ENCODE data around the gene KRT73.

Gene KRT73

DNA sequence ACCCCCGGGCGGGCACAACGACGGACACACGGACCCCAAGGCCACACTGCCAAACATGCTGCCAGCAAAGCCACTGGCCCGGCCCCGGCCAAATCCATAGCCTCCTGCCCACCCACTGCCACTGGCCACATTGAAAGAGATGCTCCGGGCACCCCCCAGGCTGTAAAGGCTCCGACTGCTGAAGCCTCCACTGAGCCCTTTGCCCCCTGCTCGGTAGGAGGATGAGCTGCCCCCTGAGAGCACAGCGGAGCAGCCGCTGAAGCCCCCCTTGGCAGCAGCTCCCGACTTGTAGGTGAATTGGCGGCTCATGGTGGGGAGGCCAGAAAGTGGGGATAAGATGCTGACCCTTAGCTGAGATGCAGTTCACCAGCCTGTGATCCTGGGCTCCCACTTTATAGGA is at the start of gene KRT73:
Gene KRT73, minus strand, starts transcription at position 344 of the 400 bp plus-strand sequence. Its CDS starts 35 bp downstream, at position 309.
- Mint-ChIP-seq H3K27me3 (peaks cover 7% of the 10 kb centered on the region), H3K9me3 (no peaks in the 10 kb centered on the region), H3K4me3 (no peak within 1 kb of the TSS), H3K36me3 (ENCODE audit: low read depth) (no peaks in the 10 kb centered on the region), H3K4me1 (ENCODE audit: low read depth) (peaks cover 23% of the 10 kb centered on the region), H3K27ac (no peak within 1 kb of the TSS)
- intact Hi-C loops (cut with micrococcal nuclease) = no loop called here

DNA sequence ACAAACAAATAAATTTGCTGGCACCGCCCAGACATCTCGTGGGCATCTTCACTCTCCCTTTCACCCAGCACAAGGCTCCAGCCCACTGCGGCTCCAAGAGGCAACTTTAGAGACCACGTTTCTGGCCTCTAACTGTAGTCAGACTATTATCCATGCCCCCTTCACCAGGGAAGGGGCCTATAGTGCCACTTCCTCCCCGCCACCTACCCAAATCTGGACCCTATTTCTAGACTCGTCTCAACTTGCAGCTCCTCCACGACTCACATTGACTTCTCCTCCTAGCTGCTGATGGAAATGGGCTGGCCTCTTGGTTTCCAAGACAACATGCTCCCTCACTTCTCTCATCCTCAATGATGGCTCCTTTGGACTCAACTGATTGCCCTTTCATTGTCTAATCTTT is 49.6 kb upstream of the KRT73 start:
- Mint-ChIP-seq H3K27me3 (peaks cover 2% of the 10 kb centered on the region), H3K36me3 (ENCODE audit: low read depth) (no peaks in the 10 kb centered on the region), H3K9me3 (no peaks in the 10 kb centered on the region), H3K4me3 (no peak overlapping the region), H3K4me1 (ENCODE audit: low read depth) (no peaks in the 10 kb centered on the region), H3K27ac (no peak overlapping the region)
- intact Hi-C loops (cut with micrococcal nuclease) = no loop called here

GRCh38 chr12:52667509-52667908 is 49.1 kb upstream of the KRT73 start:
- Mint-ChIP-seq H3K27ac (no peak overlapping the region), H3K9me3 (no peaks in the 10 kb centered on the region), H3K4me3 (no peak overlapping the region), H3K36me3 (ENCODE audit: low read depth) (no peaks in the 10 kb centered on the region), H3K27me3 (peaks cover 2% of the 10 kb centered on the region), H3K4me1 (ENCODE audit: low read depth) (no peaks in the 10 kb centered on the region)
- intact Hi-C loops (cut with micrococcal nuclease) = no loop called here

GRCh38 chr12:52666471-52666870 is 48.1 kb upstream of the KRT73 start:
- Mint-ChIP-seq H3K9me3 (no peaks in the 10 kb centered on the region), H3K27me3 (peaks cover 2% of the 10 kb centered on the region), H3K36me3 (ENCODE audit: low read depth) (no peaks in the 10 kb centered on the region), H3K27ac (no peak overlapping the region), H3K4me1 (ENCODE audit: low read depth) (no peaks in the 10 kb centered on the region), H3K4me3 (no peak overlapping the region)
- intact Hi-C loops (cut with micrococcal nuclease) = no loop called here

GRCh38 chr12:52663420-52663819 is 45.1 kb upstream of the KRT73 start:
- H3K9me3 Mint-ChIP-seq = no peaks in the 10 kb centered on the region
- intact Hi-C loops (cut with micrococcal nuclease) = no loop called here
- H3K4me1 Mint-ChIP-seq (ENCODE audit: low read depth) = no peaks in the 10 kb centered on the region

DNA sequence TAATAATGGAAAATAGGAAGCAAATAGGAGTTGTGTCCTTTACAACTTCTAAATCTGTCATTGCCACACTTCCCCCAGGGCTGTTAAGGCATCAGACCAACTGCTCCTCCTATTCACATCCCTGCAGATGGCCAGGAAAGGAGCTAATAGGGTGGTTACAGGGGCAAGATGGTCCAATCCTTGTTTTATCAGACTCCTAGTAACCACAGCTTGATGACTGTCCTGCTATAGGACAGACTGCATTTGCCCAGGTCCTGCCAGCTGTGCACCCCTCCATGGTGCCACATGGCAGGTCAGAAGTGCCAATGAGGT is 44.5 kb upstream of the KRT73 start:
- no peaks in the 10 kb centered on the region for H3K9me3 Mint-ChIP-seq
- no peaks in the 10 kb centered on the region for H3K36me3 Mint-ChIP-seq (ENCODE audit: low read depth)
- H3K4me3 Mint-ChIP-seq = no peak overlapping the region
- no peak overlapping the region for H3K27ac Mint-ChIP-seq
- H3K27me3 Mint-ChIP-seq = peaks cover 2% of the 10 kb centered on the region
- H3K4me1 Mint-ChIP-seq (ENCODE audit: low read depth) = no peaks in the 10 kb centered on the region
- intact Hi-C loops (cut with micrococcal nuclease) = no loop called here

More at GRCh38 chr12:52663420-52663819, 45.1 kb upstream of the KRT73 start:
- Mint-ChIP-seq H3K27ac (no peak overlapping the region), H3K4me3 (no peak overlapping the region), H3K27me3 (no peaks in the 10 kb centered on the region), H3K36me3 (ENCODE audit: low read depth) (no peaks in the 10 kb centered on the region)

DNA sequence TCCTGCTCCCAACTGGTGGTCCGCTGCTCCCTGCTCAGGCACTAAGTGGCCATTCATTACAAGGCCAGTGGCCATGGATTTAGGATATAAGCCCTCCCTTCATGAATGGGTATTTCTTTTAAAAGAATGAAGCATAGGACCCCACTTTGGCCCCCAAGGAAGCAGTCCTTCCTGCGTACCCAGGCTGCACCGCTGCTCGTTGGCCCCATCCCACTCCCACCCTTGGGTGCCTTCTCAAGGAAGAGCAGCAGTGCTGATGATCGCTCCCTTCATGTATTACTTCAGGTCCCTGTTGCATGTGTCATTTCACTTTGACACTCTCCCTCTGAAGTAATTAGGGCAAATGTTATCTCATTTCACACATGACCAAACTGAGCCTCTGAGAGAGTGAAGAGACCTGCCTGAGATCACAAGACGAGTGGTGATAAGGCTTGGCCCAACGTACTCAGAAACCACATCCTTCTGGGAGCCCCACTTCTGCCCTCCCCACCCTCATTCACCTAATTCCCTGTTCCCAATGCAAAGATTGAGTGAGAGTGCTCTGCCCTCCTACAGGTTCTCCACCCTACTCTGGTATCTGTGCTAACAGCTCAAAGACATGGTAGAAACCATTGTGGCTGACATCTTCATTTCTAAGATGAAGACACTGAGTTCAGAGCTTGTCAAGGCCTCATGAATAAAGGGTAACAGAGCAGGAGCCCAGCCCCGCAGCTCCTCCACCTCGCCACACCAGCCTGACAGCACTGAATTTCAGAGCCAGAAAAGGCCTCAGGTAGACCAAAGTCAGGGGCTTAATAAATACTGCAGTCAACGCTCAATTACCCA is 43.9 kb upstream of the KRT73 start:
- Mint-ChIP-seq H3K27ac (no peak overlapping the region), H3K4me1 (ENCODE audit: low read depth) (no peaks in the 10 kb centered on the region), H3K36me3 (ENCODE audit: low read depth) (no peaks in the 10 kb centered on the region), H3K4me3 (no peak overlapping the region), H3K27me3 (peaks cover 2% of the 10 kb centered on the region), H3K9me3 (no peaks in the 10 kb centered on the region)
- intact Hi-C loops (cut with micrococcal nuclease) = no loop called here

DNA sequence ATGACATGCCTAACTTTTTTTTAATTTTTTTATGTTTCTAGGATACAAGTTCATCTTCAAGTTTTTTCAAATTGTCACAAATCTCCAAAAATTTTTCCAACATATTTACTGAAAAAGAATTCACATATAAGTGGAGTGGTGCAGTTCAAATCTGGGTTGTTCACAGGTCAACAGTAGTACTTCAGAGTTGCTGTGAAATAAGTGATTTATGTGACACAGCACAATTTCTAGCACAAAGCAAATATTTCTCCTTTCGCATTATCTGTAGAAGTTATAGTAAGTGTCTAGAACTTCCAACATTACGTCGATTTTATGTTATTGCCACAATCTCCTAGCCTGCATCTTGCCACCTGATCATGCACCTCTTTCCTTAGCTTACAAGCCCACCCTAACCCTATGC is 43.3 kb upstream of the KRT73 start:
- no peak overlapping the region for H3K27ac Mint-ChIP-seq
- intact Hi-C loops (cut with micrococcal nuclease) = no loop called here
- peaks cover 2% of the 10 kb centered on the region for H3K27me3 Mint-ChIP-seq
- H3K4me3 Mint-ChIP-seq = no peak overlapping the region
- no peaks in the 10 kb centered on the region for H3K4me1 Mint-ChIP-seq (ENCODE audit: low read depth)
- H3K36me3 Mint-ChIP-seq (ENCODE audit: low read depth) = no peaks in the 10 kb centered on the region
- no peaks in the 10 kb centered on the region for H3K9me3 Mint-ChIP-seq

GRCh38 chr12:52660934-52661499 is 42.7 kb upstream of the KRT73 start:
- peaks cover 2% of the 10 kb centered on the region for H3K27me3 Mint-ChIP-seq
- H3K9me3 Mint-ChIP-seq = no peaks in the 10 kb centered on the region
- H3K4me1 Mint-ChIP-seq (ENCODE audit: low read depth) = no peaks in the 10 kb centered on the region
- intact Hi-C loops (cut with micrococcal nuclease) = no loop called here
- H3K4me3 Mint-ChIP-seq = no peak overlapping the region
- H3K27ac Mint-ChIP-seq = no peak overlapping the region
- H3K36me3 Mint-ChIP-seq (ENCODE audit: low read depth) = no peaks in the 10 kb centered on the region

GRCh38 chr12:52659951-52660350 is 41.6 kb upstream of the KRT73 start:
- no peaks in the 10 kb centered on the region for H3K4me1 Mint-ChIP-seq (ENCODE audit: low read depth)
- H3K36me3 Mint-ChIP-seq (ENCODE audit: low read depth) = no peaks in the 10 kb centered on the region
- H3K27ac Mint-ChIP-seq = no peak overlapping the region
- no peaks in the 10 kb centered on the region for H3K9me3 Mint-ChIP-seq
- no peak overlapping the region for H3K4me3 Mint-ChIP-seq
- intact Hi-C loops (cut with micrococcal nuclease) = no loop called here
- peaks cover 2% of the 10 kb centered on the region for H3K27me3 Mint-ChIP-seq

GRCh38 chr12:52659395-52659794 is 41.0 kb upstream of the KRT73 start:
- Mint-ChIP-seq H3K27ac (no peak overlapping the region), H3K4me3 (no peak overlapping the region), H3K36me3 (ENCODE audit: low read depth) (no peaks in the 10 kb centered on the region), H3K27me3 (peaks cover 2% of the 10 kb centered on the region), H3K9me3 (no peaks in the 10 kb centered on the region), H3K4me1 (ENCODE audit: low read depth) (no peaks in the 10 kb centered on the region)
- intact Hi-C loops (cut with micrococcal nuclease) = no loop called here

DNA sequence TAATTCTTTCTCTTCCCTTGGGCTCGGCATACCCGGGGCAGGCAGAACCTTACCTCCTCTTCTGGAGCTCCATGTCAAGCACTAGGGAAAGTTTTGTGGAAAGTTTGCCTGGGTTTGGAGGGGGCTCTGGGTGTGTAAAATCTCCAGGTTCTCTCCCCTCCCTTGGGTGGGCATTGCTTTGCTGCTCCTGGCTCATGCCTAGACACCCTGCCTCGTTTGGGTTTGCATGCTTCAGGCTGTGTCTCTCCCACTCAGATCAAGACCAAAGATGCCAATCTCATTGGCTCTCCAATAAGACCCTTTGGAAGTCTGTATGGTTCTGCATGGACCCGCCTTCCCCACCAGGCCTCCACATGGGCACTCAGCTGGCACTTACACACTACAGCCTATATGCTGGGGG is 39.8 kb upstream of the KRT73 start:
- no peak overlapping the region for H3K27ac Mint-ChIP-seq
- H3K4me1 Mint-ChIP-seq (ENCODE audit: low read depth) = no peaks in the 10 kb centered on the region
- peaks cover 3% of the 10 kb centered on the region for H3K27me3 Mint-ChIP-seq
- no peaks in the 10 kb centered on the region for H3K36me3 Mint-ChIP-seq (ENCODE audit: low read depth)
- H3K9me3 Mint-ChIP-seq = no peaks in the 10 kb centered on the region
- intact Hi-C loops (cut with micrococcal nuclease) = no loop called here
- no peak overlapping the region for H3K4me3 Mint-ChIP-seq

GRCh38 chr12:52657250-52657902 is 39.0 kb upstream of the KRT73 start:
- Mint-ChIP-seq H3K4me1 (ENCODE audit: low read depth) (no peaks in the 10 kb centered on the region), H3K27me3 (peaks cover 3% of the 10 kb centered on the region), H3K4me3 (no peak overlapping the region), H3K36me3 (ENCODE audit: low read depth) (no peaks in the 10 kb centered on the region), H3K9me3 (no peaks in the 10 kb centered on the region), H3K27ac (no peak overlapping the region)
- intact Hi-C loops (cut with micrococcal nuclease) = no loop called here

DNA sequence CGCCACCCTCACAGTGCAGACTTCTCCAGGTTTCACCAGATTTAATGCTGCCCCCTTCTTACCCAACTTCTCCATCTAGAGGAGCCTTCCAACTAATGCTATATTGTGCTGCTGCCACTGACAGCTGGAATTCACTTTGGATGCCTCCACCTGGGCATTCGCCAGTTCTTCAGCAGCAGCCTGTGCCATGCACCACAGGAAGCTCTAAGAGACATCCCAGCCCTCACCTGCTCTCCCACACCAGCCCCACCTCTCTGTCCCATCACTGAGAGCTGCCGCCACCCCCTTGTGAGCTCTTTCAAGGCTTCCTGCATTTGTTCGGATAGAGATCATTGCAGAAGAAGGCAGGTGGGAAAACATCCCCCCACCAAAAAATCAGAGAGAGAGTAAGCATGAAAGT is 38.3 kb upstream of the KRT73 start:
- intact Hi-C loops (cut with micrococcal nuclease) = no loop called here
- Mint-ChIP-seq H3K27me3 (peaks cover 3% of the 10 kb centered on the region), H3K4me1 (ENCODE audit: low read depth) (no peaks in the 10 kb centered on the region), H3K27ac (no peak overlapping the region), H3K36me3 (ENCODE audit: low read depth) (no peaks in the 10 kb centered on the region), H3K9me3 (no peaks in the 10 kb centered on the region), H3K4me3 (no peak overlapping the region)

All from dendritic cell treated with granulocyte-macrophage colony-stimulating factor and Interleukin-4, amounts not matched to agents 40 ng/mL and 50 ng/mL, for 4 days (primary cell).